Superior temporal gyrus (tissue), 1 donor: ENCODE measurements around the gene IL25.
"Not testable (repeated sequence)": the region's sequence is repeated elsewhere in the genome, so short reads cannot be mapped to it uniquely, and the experiment has no call there.

Experiments used
- DNase-seq: peaks from one replicate; pipeline ENCODE4 v3.0.0-alpha.2; 2016; ENCODE audit errors: extremely low spot score

The IL25 gene

GRCh38 chr14:23409475-23409874 is 36.9 kb downstream of the IL25 start:
- no peak for DNase-seq

DNA sequence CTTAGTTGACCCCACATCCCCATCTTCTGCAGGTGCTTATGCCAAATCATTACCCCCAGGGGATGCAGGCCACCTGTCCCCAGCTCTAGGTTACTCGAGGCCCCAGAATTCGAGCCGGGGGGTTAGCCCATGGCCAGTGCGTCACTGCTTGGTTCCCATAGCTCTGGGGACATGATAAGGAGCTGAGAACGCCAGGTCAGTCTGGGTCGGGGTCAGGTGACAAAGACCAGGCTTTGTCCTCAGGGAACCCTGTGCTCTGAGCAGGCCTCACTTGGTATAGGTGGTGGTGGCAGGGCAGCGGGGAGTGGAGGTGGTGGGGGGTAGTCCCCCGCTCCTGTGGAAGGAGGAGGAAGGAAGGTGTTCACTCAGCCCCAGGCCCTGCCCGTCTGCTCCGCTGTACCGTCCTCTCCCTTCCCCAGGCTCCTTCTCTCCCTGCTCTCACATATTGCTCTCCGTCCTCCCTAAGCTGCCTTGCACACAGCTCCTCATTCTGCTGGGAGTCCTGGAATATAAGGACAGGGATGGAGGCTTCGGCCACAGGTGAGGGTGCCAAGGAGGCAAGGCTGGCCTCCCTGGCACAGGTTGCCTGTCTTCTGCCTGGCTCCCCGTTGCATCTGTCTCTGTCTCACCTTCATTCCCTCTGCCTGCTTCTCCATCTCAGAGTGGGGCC is 37.5 kb downstream of the IL25 start:
- no peak for DNase-seq

DNA sequence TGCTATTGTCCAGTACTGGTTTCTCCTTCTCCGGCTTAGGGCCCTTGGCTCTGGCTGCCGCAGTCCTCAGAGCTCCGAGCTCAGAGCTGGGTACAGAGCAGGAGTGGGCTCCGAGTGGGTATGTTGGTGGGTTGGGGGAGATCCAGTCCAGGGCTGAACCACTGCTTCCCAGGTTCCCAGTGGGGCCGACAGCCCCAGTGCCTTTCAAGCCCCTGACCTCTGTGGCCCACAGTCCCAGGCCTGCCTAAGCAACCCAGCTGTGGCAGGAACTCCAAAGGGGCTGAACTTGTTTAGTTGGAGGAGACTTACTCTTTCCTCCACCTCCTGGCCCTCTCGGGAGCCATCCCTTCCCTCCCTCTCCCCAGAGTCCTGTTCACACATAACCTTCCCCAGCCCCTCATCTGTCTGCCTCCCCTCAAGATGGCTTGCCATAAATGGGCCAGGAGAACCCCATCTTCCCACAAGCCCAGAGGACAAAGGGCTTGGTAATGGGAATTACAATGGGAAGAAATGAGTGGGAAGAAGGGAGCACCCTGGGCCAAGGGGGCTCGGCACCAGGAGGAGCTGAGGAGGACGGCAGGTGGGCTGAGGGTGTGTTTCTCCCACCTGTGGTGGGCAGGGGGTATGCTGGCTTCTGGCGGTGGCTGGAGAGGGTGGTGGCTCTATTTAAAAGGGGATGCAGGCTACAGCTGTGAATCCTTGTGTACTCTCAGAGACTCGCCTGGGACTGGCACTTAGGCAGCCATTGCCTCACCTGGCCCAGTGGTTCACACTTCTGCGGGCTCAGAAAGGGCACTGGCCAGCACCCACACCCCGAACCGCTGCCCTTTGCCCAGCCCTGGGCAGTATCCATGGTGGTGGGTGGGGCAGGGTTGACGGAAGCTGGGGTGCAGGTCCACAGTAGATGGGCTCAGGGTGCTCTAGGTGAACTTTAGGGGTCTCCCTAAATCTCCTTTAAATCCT is 39.2 kb downstream of the IL25 start:
- DNase-seq = no peak

- DNase-seq = no peak
Measured at GRCh38 chr14:23413681-23414080, 41.1 kb downstream of the IL25 start.

DNA sequence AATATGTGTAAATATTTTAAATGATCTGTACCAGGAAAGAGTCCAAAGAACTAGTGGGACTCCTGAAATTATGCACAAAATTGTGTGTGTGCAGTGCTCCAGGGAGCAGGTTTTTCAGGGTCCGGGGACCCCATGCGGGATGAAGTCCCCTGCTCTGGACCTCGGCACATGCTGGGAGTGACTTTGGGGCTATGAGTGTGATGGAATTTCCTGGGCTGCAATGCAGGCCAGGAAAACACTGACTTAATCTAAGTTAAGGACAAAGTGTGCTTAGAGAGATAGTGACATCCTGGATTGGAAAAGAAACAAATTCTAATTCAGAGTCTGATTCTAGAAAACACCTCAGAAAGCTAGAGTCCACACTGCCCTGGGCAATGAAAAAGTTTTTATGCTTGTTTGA is 41.6 kb downstream of the IL25 start:
- no peak for DNase-seq

DNA sequence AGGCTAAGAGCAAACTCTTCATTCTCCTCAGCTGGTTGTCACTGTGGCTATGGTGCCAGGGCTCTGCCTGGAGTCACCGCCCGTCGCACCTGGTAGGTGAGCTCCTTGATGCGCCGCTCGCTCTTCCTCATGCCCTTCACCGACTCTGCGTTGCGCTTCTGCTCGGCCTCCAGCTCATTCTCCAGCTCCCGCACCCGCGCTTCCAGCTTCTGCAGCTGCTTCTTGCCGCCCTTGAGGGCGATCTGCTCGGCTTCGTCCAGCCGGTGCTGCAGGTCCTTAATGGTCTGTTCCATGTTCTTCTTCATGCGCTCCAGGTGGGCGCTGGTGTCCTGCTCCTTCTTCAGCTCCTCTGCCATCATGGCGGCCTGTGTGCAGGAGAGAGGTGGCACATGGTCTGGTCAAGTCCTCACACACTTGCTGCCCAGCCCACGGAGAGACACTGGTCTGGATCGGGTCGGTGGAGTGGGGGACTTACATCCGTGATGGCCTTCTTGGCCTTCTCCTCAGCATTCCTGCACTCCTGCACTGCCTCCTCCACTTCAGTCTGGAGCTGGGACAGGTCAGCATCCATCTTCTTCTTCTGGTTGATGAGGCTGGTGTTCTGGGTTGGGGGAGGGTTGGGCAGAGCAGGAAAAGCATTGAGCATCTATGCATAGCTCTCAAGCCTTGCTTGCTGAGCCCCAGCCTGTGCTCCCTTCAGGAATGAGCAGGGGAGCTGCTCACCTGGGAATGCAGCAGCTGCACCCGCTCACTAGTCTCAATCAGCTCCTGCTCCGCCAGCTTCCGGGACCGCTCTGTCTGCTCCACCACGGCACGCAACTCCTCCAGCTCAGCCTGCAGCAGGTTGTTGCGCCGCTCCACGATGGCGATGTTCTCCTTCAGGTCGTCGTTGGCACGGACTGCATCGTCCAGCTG is 42.6 kb downstream of the IL25 start:
- no peak for DNase-seq

- no peak for DNase-seq
Measured at GRCh38 chr14:23415821-23416778, 43.5 kb downstream of the IL25 start.

DNA sequence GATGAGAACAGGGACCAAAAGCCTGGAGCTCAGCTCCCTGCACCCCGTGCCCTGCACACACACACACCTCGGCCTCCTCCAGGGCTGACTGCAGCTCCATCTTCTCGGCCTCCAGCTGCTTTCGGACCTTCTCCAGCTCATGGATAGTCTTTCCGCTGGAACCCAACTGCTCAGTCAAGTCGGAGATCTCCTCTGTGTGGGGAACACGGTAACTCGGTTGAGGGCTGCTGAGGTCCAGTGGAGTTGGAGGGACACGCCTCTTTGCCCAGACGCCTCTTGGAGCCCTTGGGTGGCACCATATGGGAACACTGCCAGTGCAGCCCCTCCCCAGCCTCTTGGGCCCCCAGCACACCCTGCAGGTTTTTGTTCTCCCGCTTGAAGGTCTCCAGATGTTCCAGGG is 44.2 kb downstream of the IL25 start:
- DNase-seq = no peak

DNA sequence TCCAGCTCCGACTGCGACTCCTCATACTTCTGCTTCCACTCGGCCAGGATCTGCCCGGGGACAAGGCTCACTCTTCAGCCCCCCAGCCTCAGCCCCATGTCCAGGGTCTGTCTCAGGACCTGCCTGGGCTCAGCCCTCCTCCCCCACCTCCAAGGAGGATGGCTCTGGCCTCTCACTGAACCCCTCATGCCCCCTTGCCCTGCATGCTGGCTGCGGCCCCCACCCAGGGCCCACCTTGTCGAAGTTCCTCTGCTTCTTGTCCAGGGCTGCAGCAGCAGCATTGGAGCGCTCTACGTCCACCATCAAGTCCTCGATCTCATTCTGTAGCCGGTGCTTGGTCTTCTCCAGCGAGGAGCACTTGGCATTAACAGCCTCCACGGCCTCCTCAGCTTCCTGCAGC is 44.7 kb downstream of the IL25 start:
- not testable (repeated sequence) for DNase-seq

GRCh38 chr14:23418021-23418420 is 45.4 kb downstream of the IL25 start:
- DNase-seq = no peak

DNA sequence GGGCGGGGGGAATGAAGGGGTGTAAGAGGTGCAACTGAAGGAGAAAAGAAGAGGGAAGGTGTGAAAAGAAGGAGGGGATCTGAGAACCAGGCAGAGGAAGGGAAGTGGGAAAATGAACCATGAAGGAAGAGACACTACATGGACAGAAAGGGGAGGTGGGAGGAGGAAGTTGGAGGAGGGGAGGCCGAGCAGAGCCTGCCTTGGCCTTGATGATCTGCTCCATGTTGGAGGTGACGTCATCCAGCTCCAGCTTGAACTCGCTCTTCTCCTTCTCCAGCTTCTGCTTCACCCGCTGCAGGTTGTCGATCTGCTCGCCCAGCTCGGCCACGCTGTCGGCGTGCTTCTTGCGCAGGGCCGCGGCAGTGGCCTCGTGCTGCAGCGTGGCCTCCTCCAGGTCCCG is 47.0 kb downstream of the IL25 start:
- not testable (repeated sequence) for DNase-seq

DNA sequence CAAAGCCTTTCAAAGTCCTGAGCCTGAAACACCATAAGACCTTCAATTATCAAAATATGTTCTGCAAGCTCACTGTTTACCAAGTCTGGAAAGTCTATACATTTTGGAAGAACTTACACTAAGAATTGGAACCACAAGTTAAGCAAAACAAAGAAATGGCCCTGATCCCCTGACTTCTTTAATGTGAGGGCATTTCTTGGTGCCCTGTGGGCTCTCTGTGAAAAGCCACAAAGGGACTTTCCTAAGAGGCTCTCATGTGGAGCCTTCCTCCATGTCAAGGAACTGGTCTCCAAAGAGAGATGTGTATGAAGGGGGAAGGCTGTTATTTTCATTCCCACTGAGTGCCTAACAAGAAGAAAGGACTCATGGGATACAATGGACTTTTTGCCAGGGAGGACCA is 49.0 kb downstream of the IL25 start:
- no peak for DNase-seq

- no peak for DNase-seq
Measured at GRCh38 chr14:23423657-23424056, 51.0 kb downstream of the IL25 start.

- DNase-seq = no peak
Measured at GRCh38 chr14:23425169-23425568, 52.6 kb downstream of the IL25 start.

DNA sequence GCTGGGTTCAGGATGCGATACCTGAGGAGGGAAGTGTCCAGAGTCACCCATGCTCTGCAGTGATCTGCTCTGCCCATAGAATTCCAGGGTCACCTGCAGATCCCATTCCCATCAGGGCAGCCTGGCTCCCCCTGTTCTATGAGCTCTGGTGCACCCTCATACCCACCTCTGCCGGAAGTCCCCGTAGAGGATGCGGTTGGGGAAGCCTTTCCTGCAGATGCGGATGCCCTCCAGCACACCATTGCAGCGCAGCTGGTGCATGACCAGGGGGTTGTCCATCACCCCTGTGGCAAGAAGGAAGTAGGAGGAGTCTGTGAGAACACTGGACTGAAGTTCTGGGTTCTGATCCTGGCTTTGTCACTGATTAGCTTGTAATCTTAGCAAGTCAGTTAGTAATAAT is 53.2 kb downstream of the IL25 start:
- DNase-seq = not testable (repeated sequence)
